ENCODE data around the gene TEAD4. TPM values are rescaled to one million over a fixed set of nuclear protein-coding genes. Genes with fewer than 3 reads are reported as not detected.

Gene TEAD4
- total and polyA plus RNA-seq, 2 donors (not counting 1 experiment from before 2014, with no cell fraction given): not detected

DNA sequence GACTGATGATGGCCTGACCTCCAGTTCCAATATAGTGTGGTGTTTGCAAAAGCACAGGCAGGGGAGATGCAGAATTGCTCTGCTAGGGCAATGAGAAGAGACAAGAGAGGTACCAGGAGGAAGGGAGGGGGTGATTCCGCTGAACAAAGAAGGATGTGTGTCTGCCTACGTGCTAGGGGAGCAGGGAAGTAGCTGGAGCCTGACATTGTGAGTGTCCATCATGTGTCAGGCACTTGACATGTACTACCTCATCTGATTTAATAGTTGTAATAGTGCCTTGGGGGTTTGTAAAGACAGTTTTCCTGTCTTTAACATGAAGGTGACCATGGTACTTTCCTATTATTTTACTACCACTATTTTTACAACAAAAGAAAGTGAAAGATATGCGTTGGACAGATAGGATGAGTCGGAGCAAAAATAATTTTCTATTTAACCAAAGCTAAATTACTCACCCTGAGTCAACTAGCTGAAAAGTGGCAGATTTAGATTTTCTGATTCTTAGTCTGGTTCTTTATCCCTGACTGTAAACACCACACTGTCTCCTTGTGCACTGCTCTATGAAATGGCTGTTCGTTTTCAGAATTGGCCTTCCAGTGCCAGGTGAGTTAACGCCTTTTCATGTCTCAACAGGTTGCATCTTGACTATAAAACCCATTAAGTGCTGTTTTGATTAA, 33.7 kb upstream of the TEAD4 start:
- H3K9me3 ChIP-seq (ENCODE audit: control extremely low read depth in 1 of 3, control insufficient read depth in 2 of 3, insufficient read depth in 1 of 3, low read length in 2 of 3): no peaks in the 10 kb centered on the region
- no peak overlapping the region for H3K9ac ChIP-seq (ENCODE audit: low read length)
- H2AFZ ChIP-seq (ENCODE audit: insufficient read depth, low read depth, low read length, poor library complexity, severe bottlenecking): no peak overlapping the region
- peaks cover 2 to 24% of the 10 kb centered on the region in 2 experiments for H3K36me3 ChIP-seq (replicated peaks in 1 of 2; ENCODE audit: control extremely low read depth in 1 of 2, control insufficient read depth in 1 of 2, extremely low read depth in 1 of 2, insufficient read depth in 2 of 2, low read length in 1 of 2)
- Mint-ChIP-seq H3K27ac (no peak overlapping the region), H3K9me3 (ENCODE audit: insufficient read depth) (no peaks in the 10 kb centered on the region), H3K4me3 (no peak overlapping the region), H3K4me1 (no peaks in the 10 kb centered on the region), H3K27me3 (no peaks in the 10 kb centered on the region)
- DNase-seq: no peak
- no peak overlapping the region for H3K27ac ChIP-seq (ENCODE audit: low read length in 2 of 2)
- intact Hi-C loops (cut with micrococcal nuclease): no loop called here
- H3K27me3 ChIP-seq (replicated peaks in 1 of 4; ENCODE audit: control extremely low read depth in 1 of 4, control insufficient read depth in 3 of 4, insufficient read depth in 4 of 4, low read length in 3 of 4): no peaks in the 10 kb centered on the region
- H3K4me1 ChIP-seq (ENCODE audit: control insufficient read depth in 2 of 2, insufficient read depth in 2 of 2, low read length in 2 of 2): no peaks in the 10 kb centered on the region
- H3K4me3 ChIP-seq (ENCODE audit: control extremely low read depth in 1 of 5, extremely low read depth in 1 of 5, insufficient read depth in 1 of 5, low read depth in 2 of 5, low read length in 4 of 5): no peak overlapping the region
- no peak for ATAC-seq (ENCODE audit: low read depth)
- WGBS (ENCODE audit: insufficient coverage): 89% methylated on average over 2 of the region's 6 CpGs
- H3K79me2 ChIP-seq (ENCODE audit: control insufficient read depth, insufficient read depth, low read length): no peaks in the 10 kb centered on the region
- CTCF ChIA-PET: no interaction called here
- POLR2A ChIA-PET: no interaction called here
- TF ChIP-seq EZH2 (IDR thresholded peaks at IDR 0.05; ENCODE audit: borderline replicate concordance, insufficient read depth, low read depth, low read length, poor library complexity, severe bottlenecking): no peak
- TF ChIP-seq, protein P1, sequence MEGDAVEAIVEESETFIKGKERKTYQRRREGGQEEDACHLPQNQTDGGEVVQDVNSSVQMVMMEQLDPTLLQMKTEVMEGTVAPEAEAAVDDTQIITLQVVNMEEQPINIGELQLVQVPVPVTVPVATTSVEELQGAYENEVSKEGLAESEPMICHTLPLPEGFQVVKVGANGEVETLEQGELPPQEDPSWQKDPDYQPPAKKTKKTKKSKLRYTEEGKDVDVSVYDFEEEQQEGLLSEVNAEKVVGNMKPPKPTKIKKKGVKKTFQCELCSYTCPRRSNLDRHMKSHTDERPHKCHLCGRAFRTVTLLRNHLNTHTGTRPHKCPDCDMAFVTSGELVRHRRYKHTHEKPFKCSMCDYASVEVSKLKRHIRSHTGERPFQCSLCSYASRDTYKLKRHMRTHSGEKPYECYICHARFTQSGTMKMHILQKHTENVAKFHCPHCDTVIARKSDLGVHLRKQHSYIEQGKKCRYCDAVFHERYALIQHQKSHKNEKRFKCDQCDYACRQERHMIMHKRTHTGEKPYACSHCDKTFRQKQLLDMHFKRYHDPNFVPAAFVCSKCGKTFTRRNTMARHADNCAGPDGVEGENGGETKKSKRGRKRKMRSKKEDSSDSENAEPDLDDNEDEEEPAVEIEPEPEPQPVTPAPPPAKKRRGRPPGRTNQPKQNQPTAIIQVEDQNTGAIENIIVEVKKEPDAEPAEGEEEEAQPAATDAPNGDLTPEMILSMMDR (IDR thresholded peaks at IDR 0.05): no peak
- no peak overlapping the region for H3K4me2 ChIP-seq (replicated peaks; ENCODE audit: low read depth, low read length, poor library complexity, severe bottlenecking)
- H4K20me1 ChIP-seq (ENCODE audit: control insufficient read depth, insufficient read depth, low read length, poor library complexity, severe bottlenecking): no peaks in the 10 kb centered on the region

DNA sequence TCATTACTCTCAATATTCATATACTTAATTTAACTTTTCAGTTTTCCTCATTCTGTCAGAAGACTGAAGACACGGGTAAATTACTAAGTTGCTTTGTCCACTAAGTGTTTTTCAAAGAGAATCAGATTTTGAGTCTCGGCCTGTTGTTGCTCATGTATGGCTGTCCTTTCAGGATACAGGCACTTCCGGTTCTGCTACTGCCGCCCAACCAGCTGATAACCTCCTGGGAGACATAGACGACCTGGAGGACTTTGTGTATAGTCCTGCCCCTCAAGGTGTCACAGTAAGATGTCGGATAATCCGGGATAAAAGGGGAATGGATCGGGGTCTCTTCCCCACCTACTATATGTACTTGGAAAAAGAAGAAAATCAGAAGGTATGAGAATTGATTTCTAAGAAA, 28.3 kb upstream of the TEAD4 start:
- H3K4me3 Mint-ChIP-seq: no peak overlapping the region
- H3K27ac Mint-ChIP-seq: no peak overlapping the region
- Histone ChIP-seq H3K4me3 (ENCODE audit: control extremely low read depth in 1 of 5, extremely low read depth in 1 of 5, insufficient read depth in 1 of 5, low read depth in 2 of 5, low read length in 4 of 5) (no peak overlapping the region), H3K36me3 (replicated peaks in 1 of 2; ENCODE audit: control extremely low read depth in 1 of 2, control insufficient read depth in 1 of 2, extremely low read depth in 1 of 2, insufficient read depth in 2 of 2, low read length in 1 of 2) (peaks cover 3 to 27% of the 10 kb centered on the region in 2 experiments), H3K27me3 (replicated peaks in 1 of 4; ENCODE audit: control extremely low read depth in 1 of 4, control insufficient read depth in 3 of 4, insufficient read depth in 4 of 4, low read length in 3 of 4) (no peaks in the 10 kb centered on the region), H3K9ac (ENCODE audit: low read length) (no peak overlapping the region), H3K79me2 (ENCODE audit: control insufficient read depth, insufficient read depth, low read length) (no peaks in the 10 kb centered on the region), H3K4me1 (ENCODE audit: control insufficient read depth in 2 of 2, insufficient read depth in 2 of 2, low read length in 2 of 2) (no peaks in the 10 kb centered on the region), H3K27ac (ENCODE audit: low read length in 2 of 2) (no peak overlapping the region), H3K9me3 (ENCODE audit: control extremely low read depth in 1 of 3, control insufficient read depth in 2 of 3, insufficient read depth in 1 of 3, low read length in 2 of 3) (no peaks in the 10 kb centered on the region), H4K20me1 (ENCODE audit: control insufficient read depth, insufficient read depth, low read length, poor library complexity, severe bottlenecking) (no peaks in the 10 kb centered on the region), H2AFZ (ENCODE audit: insufficient read depth, low read depth, low read length, poor library complexity, severe bottlenecking) (no peak overlapping the region), H3K4me2 (replicated peaks; ENCODE audit: low read depth, low read length, poor library complexity, severe bottlenecking) (no peak overlapping the region)
- no peaks in the 10 kb centered on the region for H3K4me1 Mint-ChIP-seq
- ChIA-PET POLR2A (no interaction called here), CTCF (no interaction called here)
- DNase-seq (no peak), ATAC-seq (ENCODE audit: low read depth) (no peak)
- TF ChIP-seq, protein P1 (IDR thresholded peaks at IDR 0.05): no peak
- no peaks in the 10 kb centered on the region for H3K9me3 Mint-ChIP-seq (ENCODE audit: insufficient read depth)
- H3K27me3 Mint-ChIP-seq: no peaks in the 10 kb centered on the region
- intact Hi-C loops (cut with micrococcal nuclease): no loop called here
- WGBS (ENCODE audit: insufficient coverage): 98% methylated on average over 4 of the region's 8 CpGs

Measured in B cell (primary cell).